Sigmoid colon (tissue), 4 donors: ENCODE results near the gene TAS1R3.

Source experiments
- CTCF ChIP-seq, 4 experiments: fragments of 450-650 bp in 3 of 4; fragments of 200-600 bp in 1 of 4; IDR thresholded peaks; one replicate each; pipeline ENCODE4 v1.5.1; 2016 to 2019; ENCODE audit warnings: antibody characterized with exemption in 4 of 4, mild to moderate bottlenecking in 3 of 4, moderate library complexity in 2 of 4
- EP300 ChIP-seq, 4 donors: sonication (generic); formaldehyde crosslinking; IDR thresholded peaks; one replicate each; pipeline ENCODE4 v1.6.1; 2017; ENCODE audit warnings: antibody characterized with exemption in 4 of 4
- POLR2A ChIP-seq, 2 donors: fragments of 450-650 bp; IDR thresholded peaks; one replicate each; pipeline ENCODE4 v1.6.1; 2016; ENCODE audit warnings: antibody characterized with exemption in 2 of 2, mild to moderate bottlenecking in 2 of 2, moderate library complexity in 2 of 2
- POLR2AphosphoS5 ChIP-seq, 4 donors: sonication (generic); formaldehyde crosslinking; IDR thresholded peaks; one replicate each; pipeline ENCODE4 v1.6.1; 2017; ENCODE audit warnings: antibody characterized with exemption in 4 of 4

GRCh38 chr1:1342584-1343115, 11.6 kb downstream of the TAS1R3 start:
- no peak for TF ChIP-seq POLR2A (IDR thresholded peaks at IDR 0.05)
- no peak for TF ChIP-seq CTCF (IDR thresholded peaks at IDR 0.05)
- TF ChIP-seq EP300 (IDR thresholded peaks at IDR 0.05), result no peak
- TF ChIP-seq POLR2AphosphoS5 (IDR thresholded peaks at IDR 0.05), result no peak
